Lung (tissue), 12 donors: ENCODE measurements around the gene CENPP. TPM values are rescaled to one million over a fixed set of nuclear protein-coding genes. Genes with fewer than 3 reads are reported as not detected.

ENCODE experiments used
- ATAC-seq: fragments of 200-7000 bp; cut with Tn5 transposase; one replicate; pipeline ENCODE4 v1.9.1; 2020; ENCODE audit warnings: moderate number of reproducible peaks; ENCODE audit not compliant: insufficient read depth, low FRiP score
- DNase-seq, 3 donors: peaks; one replicate each; pipeline ENCODE4 v3.0.0-alpha.2; 2013 to 2017
- H3K27ac ChIP-seq, 2 donors: one replicate each; pipeline ENCODE4 v1.5.1; 2013; ENCODE audit warnings: mild to moderate bottlenecking in 2 of 2, moderate library complexity in 2 of 2, control low read depth in 1 of 2, inconsistent platforms in 1 of 2, low read depth in 1 of 2, low read length in 1 of 2
- H3K27me3 ChIP-seq, 3 donors: one replicate each; pipeline ENCODE4 v1.5.1; 2013; ENCODE audit warnings: low read length in 2 of 3; ENCODE audit not compliant: control insufficient read depth in 3 of 3, insufficient read depth in 3 of 3
- H3K36me3 ChIP-seq, 4 donors: one replicate each; pipeline ENCODE4 v1.5.1; 2013; ENCODE audit warnings: low read length in 4 of 4, mild to moderate bottlenecking in 1 of 4, moderate library complexity in 1 of 4; ENCODE audit not compliant: control insufficient read depth in 4 of 4, insufficient read depth in 4 of 4
- H3K4me1 ChIP-seq, 5 donors: one replicate each; pipeline ENCODE4 v1.5.1; 2013; ENCODE audit warnings: low read length in 5 of 5, mild to moderate bottlenecking in 2 of 5, moderate library complexity in 1 of 5; ENCODE audit not compliant: control insufficient read depth in 5 of 5, insufficient read depth in 5 of 5
- H3K4me3 ChIP-seq: one replicate; pipeline ENCODE4 v1.5.1; 2013; ENCODE audit warnings: mild to moderate bottlenecking, control low read depth, moderate library complexity
- H3K9ac ChIP-seq, 2 donors: one replicate each; pipeline ENCODE4 v1.5.1; 2013; ENCODE audit warnings: low read length in 2 of 2, control low read depth in 1 of 2; ENCODE audit not compliant: insufficient read depth in 1 of 2
- H3K9me3 ChIP-seq, 4 donors: one replicate each; pipeline ENCODE4 v1.5.1; 2013; ENCODE audit warnings: low read length in 3 of 4, mild to moderate bottlenecking in 1 of 4, moderate library complexity in 1 of 4; ENCODE audit not compliant: control insufficient read depth in 4 of 4, insufficient read depth in 3 of 4
- WGBS, 2 donors: extraction: QIAGEN DNeasy Blood & Tissue Kit; methylation state at CpG; one replicate each; pipeline ENCODE4 v1.1.7; 2013; 5-methylcytosine and 5-hydroxymethylcytosine counted together
- polyA plus RNA-seq, 2 donors: library from polyadenylated mRNA; stranded (reverse); fragments of 200-250 nt; gene quantifications; one replicate each; pipeline ENCODE4 v1.2.1, GENCODE V29; 2013
- total RNA-seq, 2 donors: library from RNA; depleted of rRNA in 1 of 2; stranded (reverse); fragments of >200 nt in 1 of 2; gene quantifications; one replicate each; pipeline ENCODE4 v1.2.1, GENCODE V29; 2014 to 2021
- TF ChIP-seq, protein P1 (sequence below): IDR thresholded peaks from 2 replicates; pipeline ENCODE4 v1.5.1; 2012; ENCODE audit warnings: mild to moderate bottlenecking; ENCODE audit errors: control extremely low read depth, extremely low read depth
- donor health status: control.
- donor health status: control.
- donor health status: Bipolar disorder and iron deficiency.
- donor health status: healthy.
- donor health status: DM: yes; HTN: yes; CAD: no.

CENPP gene
- total and polyA plus RNA-seq, 4 donors, result 1.2 to 11.8 (median 2.9) TPM

DNA sequence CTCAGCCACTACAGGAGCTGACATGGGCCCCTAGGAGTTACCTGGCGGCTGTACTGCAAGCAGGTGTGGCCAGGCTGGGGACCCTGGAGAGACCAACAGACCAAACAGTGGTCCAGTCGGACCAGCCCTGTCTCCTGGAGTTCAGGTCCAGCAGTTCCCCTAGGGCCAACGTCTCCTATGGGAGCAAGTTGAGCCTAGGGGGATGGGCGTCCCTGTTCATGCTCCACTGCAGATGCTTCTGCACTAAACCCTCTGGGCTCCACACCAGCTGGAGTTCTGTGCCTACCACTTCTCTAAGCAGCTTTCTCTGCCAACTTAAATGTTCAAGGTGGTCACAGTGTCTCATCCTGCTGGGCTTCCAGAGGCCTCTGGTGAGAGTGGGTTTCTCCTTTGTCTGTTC, 119.1 kb downstream of the CENPP start:
- Histone ChIP-seq H3K27ac (no peak overlapping the region), H3K9me3 (no peaks in the 10 kb centered on the region), H3K27me3 (no peaks in the 10 kb centered on the region), H3K9ac (no peak overlapping the region), H3K4me1 (no peaks in the 10 kb centered on the region), H3K36me3 (no peaks in the 10 kb centered on the region), H3K4me3 (no peak overlapping the region)
- ATAC-seq (no peak), DNase-seq (no peak)
- WGBS, 2 donors, result 87 to 97% methylated on average over 4 of the region's 4 CpGs
- TF ChIP-seq, protein P1, sequence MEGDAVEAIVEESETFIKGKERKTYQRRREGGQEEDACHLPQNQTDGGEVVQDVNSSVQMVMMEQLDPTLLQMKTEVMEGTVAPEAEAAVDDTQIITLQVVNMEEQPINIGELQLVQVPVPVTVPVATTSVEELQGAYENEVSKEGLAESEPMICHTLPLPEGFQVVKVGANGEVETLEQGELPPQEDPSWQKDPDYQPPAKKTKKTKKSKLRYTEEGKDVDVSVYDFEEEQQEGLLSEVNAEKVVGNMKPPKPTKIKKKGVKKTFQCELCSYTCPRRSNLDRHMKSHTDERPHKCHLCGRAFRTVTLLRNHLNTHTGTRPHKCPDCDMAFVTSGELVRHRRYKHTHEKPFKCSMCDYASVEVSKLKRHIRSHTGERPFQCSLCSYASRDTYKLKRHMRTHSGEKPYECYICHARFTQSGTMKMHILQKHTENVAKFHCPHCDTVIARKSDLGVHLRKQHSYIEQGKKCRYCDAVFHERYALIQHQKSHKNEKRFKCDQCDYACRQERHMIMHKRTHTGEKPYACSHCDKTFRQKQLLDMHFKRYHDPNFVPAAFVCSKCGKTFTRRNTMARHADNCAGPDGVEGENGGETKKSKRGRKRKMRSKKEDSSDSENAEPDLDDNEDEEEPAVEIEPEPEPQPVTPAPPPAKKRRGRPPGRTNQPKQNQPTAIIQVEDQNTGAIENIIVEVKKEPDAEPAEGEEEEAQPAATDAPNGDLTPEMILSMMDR, result no peak

DNA sequence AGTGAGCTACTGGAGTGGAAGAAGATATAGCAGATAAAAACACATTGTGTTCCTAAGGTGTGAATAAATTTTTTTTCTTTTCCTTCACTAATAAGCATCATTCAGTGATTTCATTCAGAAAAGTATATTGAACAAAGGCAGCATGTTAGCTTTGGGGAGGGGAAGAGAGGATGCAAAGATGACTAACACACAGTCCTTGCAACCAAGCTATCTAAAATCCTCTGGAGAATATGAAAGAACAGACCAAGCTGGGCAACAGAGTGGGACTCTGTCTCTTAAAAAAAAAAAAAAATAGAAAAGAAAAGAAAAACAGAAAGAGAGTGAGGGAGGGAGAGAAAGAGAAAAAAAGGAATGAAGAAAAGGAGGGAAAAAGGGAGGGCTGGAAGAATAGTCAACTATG, 120.8 kb downstream of the CENPP start:
- no peaks in the 10 kb centered on the region for H3K27me3 ChIP-seq
- TF ChIP-seq, protein P1, result no peak
- H3K4me3 ChIP-seq, result no peak overlapping the region
- DNase-seq (no peak), ATAC-seq (no peak)
- H3K9ac ChIP-seq, result no peak overlapping the region
- no peaks in the 10 kb centered on the region for H3K9me3 ChIP-seq
- no peaks in the 10 kb centered on the region for H3K36me3 ChIP-seq
- no peaks in the 10 kb centered on the region for H3K4me1 ChIP-seq
- H3K27ac ChIP-seq, result no peak overlapping the region

DNA sequence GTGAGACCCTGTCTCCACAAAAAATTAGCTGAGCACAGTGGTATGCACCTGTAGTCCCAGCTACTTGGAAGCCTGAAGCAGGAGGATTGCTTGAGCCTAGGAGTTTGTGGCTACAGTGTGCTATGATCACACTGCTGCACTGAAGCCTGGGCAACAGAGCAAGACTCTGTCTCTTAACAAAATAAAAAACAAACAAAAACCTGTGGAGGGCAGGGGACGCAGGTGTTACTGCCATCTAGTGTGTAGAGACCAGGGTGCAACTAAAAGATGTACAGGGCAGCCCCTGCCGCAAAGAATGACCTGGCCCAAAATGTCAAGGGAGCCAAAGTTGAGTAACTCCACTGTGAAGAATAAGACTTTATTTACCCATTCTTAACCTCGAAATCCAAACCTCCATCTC, 129.5 kb downstream of the CENPP start:
- ATAC-seq (no peak), DNase-seq (no peak)
- no peaks in the 10 kb centered on the region for H3K4me1 ChIP-seq
- no peak overlapping the region for H3K27ac ChIP-seq
- no peaks in the 10 kb centered on the region for H3K27me3 ChIP-seq
- no peak overlapping the region for H3K9ac ChIP-seq
- no peak overlapping the region for H3K4me3 ChIP-seq
- WGBS, 2 donors, result 85 to 94% methylated on average over 3 of the region's 3 CpGs
- TF ChIP-seq, protein P1, result no peak
- no peaks in the 10 kb centered on the region for H3K36me3 ChIP-seq
- H3K9me3 ChIP-seq, result no peaks in the 10 kb centered on the region

DNA sequence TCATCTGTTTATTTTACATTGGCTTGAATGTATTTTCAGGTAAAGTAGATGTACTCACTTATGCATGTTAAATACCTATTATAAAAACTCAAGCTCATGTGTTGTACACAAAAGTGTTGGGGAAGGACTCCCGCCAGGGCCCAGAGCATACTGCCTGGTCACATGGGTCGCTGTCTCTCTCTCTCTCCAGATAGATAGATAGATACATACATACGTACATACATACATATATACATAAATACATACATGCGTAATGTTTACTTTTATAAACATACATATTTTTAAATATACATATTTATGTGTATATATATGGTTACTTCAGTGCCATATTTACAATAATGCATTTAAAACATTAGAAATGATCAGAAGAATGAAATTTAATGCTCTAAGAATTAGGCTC, 131.8 kb downstream of the CENPP start:
- ATAC-seq, result no peak
- TF ChIP-seq, protein P1, result no peak

More for the DNA sequence above, 131.8 kb downstream of the CENPP start:
- Histone ChIP-seq H3K27me3 (no peaks in the 10 kb centered on the region), H3K9ac (no peak overlapping the region), H3K36me3 (no peaks in the 10 kb centered on the region), H3K9me3 (no peaks in the 10 kb centered on the region), H3K4me1 (no peaks in the 10 kb centered on the region), H3K27ac (no peak overlapping the region), H3K4me3 (no peak overlapping the region)
- no peak for DNase-seq
- WGBS, 2 donors, result 96 to 97% methylated on average over 4 of the region's 4 CpGs
